Sigmoid colon (tissue), 4 donors: ENCODE results near the gene HELZ.

Source experiments
- EP300 ChIP-seq, 4 donors: sonication (generic); formaldehyde crosslinking; IDR thresholded peaks; one replicate each; pipeline ENCODE4 v1.6.1; 2017; ENCODE audit warnings: antibody characterized with exemption in 4 of 4
- POLR2A ChIP-seq, 2 donors: fragments of 450-650 bp; IDR thresholded peaks; one replicate each; pipeline ENCODE4 v1.6.1; 2016; ENCODE audit warnings: antibody characterized with exemption in 2 of 2, mild to moderate bottlenecking in 2 of 2, moderate library complexity in 2 of 2
- POLR2AphosphoS5 ChIP-seq, 4 donors: sonication (generic); formaldehyde crosslinking; IDR thresholded peaks; one replicate each; pipeline ENCODE4 v1.6.1; 2017; ENCODE audit warnings: antibody characterized with exemption in 4 of 4
- TF ChIP-seq, protein P1 (sequence below), 4 experiments: fragments of 450-650 bp in 3 of 4; fragments of 200-600 bp in 1 of 4; IDR thresholded peaks; one replicate each; pipeline ENCODE4 v1.5.1; 2016 to 2019; ENCODE audit warnings: antibody characterized with exemption in 4 of 4, mild to moderate bottlenecking in 3 of 4, moderate library complexity in 2 of 4

DNA sequence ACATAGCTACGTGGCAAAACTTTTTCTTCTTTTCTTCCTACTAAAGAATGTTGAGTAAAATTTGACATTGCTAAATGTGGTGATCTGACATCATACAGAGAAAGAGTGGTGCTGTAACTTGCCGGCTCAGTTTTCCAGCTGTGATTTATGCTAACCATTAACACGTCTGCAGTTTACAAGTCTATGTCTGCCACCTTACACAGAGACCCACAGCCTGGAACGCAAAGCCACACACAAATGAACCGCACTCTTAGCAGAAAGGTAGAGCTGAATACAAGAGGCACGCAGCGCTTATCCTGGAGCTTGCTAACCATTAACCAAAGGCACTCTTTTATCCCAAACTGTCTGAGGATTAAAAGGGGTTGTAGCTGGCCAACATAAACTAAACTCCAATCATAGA is 168.7 kb downstream of the HELZ start:
- TF ChIP-seq, protein P1, sequence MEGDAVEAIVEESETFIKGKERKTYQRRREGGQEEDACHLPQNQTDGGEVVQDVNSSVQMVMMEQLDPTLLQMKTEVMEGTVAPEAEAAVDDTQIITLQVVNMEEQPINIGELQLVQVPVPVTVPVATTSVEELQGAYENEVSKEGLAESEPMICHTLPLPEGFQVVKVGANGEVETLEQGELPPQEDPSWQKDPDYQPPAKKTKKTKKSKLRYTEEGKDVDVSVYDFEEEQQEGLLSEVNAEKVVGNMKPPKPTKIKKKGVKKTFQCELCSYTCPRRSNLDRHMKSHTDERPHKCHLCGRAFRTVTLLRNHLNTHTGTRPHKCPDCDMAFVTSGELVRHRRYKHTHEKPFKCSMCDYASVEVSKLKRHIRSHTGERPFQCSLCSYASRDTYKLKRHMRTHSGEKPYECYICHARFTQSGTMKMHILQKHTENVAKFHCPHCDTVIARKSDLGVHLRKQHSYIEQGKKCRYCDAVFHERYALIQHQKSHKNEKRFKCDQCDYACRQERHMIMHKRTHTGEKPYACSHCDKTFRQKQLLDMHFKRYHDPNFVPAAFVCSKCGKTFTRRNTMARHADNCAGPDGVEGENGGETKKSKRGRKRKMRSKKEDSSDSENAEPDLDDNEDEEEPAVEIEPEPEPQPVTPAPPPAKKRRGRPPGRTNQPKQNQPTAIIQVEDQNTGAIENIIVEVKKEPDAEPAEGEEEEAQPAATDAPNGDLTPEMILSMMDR (IDR thresholded peaks at IDR 0.05) = no peak
- TF ChIP-seq POLR2A (IDR thresholded peaks at IDR 0.05) (no peak), POLR2AphosphoS5 (IDR thresholded peaks at IDR 0.05) (no peak), EP300 (IDR thresholded peaks at IDR 0.05) (no peak)
